HG02623 (cell line): ENCODE data around the gene EHF.
"Not testable (repeated sequence)": the region's sequence is repeated elsewhere in the genome, so short reads cannot be mapped to it uniquely, and the experiment has no call there.

Source experiments
- ATAC-seq: cut with Tn5 transposase; IDR thresholded peaks from one replicate; pipeline ENCODE4 v1.9.1; 2021; ENCODE audit warnings: moderate library complexity; ENCODE audit not compliant: unreplicated experiment

The EHF gene

DNA sequence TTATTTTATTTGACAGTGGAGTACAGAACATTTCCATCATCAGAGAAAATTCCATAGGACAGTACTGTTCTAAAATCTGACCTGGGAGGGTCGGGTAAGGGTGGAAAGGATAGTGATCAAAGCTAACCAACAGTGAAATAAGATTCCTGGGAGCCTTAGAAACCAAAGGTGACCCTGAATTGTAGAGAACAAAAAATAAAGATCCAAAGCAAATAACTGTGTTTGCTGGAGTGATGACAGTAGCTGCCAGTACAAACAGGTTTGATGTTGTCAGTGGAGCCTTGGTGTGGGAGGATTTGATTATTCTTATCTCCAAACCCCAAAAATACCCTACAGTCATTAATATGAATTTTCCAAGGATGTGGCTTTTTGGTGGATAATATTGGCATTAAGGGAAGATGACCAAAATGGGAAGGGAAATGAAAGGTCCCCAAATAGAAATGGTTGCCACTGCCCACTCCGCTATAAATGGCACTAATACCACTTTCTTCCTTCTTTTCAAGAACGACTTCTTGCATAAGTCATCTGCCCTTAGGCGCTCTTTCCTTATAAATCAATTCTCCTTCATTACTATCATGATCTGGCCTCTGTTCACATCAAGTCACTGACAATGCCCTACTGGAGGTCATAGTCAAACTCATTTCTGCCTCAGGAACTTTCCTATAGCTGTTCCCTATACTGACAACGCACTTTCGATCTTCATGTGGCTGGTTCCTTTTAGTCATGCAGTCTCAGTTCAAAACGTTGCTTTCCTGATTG, 44.4 kb downstream of the EHF start:
- no peak for ATAC-seq

DNA sequence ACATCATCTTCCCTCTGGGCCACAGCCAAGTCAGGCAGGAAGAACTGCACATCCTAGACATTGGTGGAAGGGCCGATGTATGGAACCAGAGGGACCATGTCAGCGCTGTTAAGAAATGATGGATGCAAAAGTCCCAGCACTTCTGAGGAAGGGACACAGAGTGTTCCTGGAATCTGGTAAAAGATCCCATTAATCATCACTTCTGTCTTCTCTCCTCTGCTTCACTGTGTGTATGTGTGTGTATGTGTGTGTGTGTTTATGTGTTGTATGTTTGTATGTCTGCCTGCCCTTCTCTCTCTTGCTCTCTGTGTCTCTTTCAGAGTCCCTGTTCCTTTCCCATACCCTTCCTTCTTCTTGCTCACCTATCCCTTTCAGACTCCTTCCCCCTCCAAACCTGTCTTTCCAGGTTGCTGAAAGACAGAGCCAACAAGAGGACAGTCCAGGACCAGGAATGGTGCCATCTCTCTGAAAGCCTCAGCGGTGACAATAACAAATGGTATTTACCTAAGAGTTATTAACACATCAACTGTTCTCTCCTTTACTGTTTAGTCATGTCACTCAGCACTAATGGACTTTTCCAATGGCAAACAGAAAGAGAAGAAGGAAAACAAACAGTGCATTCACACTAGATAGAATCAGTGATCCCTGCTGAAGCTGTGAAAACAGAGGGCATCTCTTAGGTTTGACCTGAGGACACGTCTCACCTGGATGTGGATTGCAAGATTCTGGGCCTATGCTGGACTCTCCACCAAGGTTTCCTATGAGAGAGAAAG, 47.1 kb downstream of the EHF start:
- ATAC-seq: no peak

DNA sequence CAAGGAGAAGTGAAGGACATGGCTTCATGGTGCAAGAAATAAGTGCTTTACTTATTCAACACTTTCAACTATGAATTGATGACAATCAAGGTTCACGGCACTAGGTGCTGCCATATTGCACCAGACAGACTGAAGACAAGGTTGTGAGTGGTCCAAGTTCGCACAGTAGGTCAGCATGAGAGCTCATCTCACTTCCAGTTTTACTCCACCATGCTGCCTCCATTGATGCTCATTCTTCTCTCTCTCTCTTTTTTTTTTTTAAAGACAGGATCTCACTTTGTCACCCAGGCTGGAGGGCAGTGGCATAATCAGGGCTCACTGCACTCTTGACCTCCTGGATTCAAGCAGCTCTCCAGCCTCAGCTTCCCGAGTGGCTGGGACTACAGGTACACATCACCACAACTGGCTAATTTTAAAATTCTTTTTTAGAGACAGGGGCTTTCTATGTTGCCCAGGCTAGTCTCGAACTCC, 47.7 kb downstream of the EHF start:
- no peak for ATAC-seq

DNA sequence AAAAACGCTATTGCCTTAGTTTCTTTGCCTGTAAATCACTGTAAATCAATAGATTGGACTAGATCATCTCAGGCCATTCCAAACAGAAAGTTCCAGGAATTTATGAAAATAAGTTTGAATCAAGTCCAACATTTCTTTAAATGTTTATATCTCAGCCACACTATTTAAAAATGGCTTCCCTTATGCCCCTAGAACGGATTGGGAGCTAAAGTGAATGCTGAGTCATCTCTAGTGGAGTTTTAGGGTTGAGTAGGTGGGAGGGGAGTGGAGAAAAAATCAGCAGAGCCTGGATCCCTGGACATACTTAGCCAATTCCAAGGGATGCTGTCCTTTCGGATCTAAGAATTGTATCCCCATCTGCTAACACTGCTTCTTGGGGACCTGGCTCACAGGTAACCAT, 48.6 kb downstream of the EHF start:
- no peak for ATAC-seq

DNA sequence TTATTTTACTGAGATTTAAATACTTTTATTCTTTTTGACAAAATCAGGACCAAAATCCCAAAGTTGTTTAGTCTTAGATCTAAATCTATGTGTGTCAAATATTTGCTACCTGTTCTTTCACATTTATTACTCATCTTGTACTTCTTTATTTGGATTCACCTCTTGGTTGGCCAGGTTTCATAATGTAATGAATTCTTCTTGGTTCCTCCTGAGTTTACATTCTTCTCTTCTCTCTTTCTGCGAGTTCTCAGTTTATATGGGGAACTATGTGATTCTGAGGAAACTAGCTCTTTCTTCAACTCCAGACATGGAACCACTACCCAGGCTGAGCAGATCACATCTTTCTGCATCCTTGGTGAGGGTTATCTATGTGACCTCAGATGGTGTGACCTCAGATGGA, 50.2 kb downstream of the EHF start:
- no peak for ATAC-seq

DNA sequence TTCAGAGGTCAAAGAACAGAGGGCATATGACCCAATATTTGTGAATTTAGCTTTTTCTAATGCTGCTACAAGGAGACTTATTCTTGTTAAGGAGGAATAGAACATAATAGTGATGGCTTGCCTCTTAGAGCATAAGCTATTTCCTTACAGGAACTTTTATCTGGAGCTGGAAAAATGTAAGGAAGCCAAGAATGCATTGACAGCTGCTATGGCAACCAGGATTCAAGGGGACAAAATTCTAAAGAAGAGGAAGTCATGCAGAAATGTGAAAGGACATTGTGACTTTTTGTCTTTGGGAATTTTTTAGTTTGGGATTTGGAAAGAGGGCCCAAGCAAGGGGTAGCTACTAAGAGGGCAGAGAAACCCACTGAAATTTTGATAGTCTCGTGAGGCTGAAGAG, 51.1 kb downstream of the EHF start:
- ATAC-seq: no peak

DNA sequence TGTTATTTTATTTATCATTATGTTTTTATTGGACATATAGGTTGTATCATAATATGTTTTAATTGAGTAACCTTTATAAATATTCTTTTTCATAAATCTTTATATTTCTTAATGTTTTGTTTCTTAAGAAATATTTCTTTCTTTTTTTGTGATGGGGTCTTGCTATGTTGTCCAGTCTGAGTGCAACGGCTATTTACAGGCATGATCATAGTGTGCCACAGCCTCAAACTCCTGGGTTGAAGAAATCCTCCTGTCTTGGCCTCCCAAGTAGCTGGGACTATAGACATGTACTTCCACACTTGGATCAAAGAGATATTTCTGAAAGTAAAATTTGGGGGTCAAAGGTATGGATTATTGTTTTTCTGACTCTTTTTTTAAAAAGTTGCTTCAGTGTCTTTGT, 53.1 kb downstream of the EHF start:
- no peak for ATAC-seq

DNA sequence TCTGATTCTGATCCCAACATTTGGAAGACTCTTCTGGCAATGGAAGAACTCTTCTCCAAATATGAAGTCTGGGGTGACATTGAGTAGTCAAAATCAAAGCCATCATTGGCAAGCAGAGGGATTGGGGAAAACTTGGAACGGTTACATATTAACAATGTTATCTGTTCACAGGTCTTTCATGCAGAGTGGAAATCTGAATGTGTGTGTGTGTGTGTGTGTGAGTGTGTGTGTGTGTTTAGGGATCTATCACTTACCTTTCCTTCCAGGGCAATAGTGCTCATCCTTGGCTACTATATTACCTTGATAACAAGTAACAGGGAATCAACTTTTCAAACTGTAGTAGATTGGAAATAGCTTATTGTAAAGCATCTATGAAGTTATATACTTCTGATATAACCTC, 55.3 kb downstream of the EHF start:
- no peak for ATAC-seq

DNA sequence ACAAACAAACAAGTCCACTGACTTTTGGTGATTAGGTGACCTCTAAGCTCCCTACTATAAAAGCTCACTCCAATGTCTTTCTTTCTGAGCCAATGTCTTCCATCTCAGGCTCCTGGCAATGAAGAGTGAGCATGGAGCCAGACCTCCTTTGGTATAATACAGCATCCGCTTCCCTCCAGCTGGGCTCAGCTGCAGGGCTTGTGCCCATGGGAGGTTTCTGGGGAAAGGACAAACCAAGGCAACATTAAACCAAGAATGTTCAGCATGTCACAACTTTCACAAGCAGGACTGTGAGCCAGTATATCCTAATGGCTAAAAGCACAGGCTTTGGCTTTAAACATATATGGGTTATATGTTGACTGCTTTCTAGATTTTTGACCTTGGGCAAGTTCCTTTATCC, 58.8 kb downstream of the EHF start:
- ATAC-seq: no peak

DNA sequence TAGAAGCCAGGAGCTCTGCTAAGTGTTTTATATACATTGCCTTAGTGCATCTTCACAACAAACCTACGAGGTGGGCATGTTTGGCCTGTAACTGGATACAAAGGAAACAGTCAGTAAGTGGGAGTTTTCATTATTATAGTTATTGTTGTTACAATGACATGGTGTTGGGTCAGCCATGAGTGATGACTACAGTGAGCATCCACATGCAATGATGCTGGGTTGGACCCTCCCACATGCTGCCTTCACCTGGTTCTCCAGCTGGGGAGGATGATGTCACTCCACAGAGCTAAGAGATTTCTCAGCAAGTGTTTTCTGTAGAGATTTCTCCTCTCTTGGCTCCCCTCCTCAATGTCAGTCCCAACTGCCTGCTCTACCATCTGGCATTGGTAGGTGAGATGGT, 59.3 kb downstream of the EHF start:
- ATAC-seq: no peak

DNA sequence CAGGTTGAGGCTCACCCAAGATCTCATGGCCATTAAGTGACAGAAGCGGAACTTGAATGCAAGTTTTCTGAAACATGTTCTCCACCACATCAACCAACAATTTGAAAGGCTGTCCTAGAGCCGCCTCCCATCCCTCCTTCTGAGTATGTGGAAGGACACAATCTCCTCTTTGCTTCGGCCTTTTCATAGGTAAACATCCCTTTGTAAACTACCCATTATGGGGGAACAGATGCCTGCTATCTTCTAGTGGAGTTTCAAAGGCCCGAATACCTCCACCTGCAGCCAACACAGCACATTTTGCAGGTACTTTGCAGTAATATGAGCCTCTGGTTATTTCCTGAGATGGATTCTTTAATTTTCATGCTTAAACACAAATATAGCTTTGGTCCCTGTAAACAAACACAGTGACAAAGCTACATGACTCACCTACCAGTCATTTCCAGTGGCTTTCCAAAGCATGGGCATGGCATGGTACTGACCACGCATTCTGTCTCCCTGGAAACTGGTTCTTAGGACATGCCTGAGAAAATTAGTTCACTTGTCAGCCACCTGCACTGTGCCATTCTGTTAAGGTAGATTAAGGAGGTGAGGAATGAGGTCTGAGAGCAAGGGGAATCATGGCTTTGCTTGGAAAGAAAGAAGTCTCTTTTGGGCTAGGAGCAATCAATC, 60.2 kb downstream of the EHF start:
- ATAC-seq: no peak

DNA sequence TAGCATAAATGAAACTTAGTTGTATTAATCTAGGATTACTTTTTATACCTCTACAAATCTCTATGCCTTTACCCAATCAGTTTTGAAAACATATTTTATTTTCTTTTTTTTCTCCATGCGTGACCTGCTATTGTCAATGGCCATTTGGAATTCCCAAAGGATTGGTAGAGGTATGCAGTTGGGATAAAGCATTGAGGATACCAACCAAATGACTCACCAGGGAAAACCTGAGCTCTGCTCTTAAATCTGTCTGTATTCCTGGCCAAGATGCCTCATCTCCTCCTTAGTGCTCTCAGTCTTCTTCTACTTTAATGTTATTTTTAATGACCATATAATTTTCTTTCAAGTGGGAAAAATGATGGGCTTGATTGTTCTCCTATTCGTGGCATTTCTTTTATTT, 61.9 kb downstream of the EHF start:
- no peak for ATAC-seq

DNA sequence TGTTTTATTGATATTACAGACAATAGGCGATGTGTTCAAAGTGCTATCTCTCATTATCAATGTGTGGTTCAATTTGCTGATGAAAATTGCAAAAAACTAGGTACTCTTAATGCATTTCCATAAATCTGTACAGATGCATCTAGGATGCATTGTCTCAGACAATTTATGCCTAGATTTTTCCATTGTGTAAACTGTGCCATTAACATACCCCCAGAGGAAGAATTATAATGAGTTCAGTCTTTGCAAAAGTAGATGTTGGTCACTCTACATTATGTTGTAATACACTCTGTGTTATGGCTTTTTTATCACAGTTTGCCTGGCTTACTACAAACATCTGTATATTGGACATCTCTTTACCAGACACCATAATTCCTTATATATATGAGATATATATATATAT, 62.5 kb downstream of the EHF start:
- no peak for ATAC-seq

DNA sequence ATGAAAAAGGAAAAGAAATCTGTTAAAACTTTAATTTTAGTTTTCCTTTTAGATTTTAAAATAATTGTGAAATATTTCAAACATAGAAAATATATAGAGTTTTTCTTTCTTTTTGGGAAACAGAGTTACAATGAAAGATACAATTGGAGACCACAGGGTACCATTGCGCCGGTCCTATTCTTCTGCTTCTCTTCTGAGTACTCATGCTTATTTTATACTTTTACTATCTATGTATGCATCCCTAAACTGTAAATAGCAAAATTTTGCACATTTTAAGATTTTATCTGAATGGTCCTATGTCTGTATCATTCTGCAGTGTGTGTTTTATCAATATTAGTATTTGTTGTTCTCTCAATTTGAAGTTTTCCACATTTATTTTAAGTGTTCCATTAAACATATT, 65.0 kb downstream of the EHF start:
- no peak for ATAC-seq

DNA sequence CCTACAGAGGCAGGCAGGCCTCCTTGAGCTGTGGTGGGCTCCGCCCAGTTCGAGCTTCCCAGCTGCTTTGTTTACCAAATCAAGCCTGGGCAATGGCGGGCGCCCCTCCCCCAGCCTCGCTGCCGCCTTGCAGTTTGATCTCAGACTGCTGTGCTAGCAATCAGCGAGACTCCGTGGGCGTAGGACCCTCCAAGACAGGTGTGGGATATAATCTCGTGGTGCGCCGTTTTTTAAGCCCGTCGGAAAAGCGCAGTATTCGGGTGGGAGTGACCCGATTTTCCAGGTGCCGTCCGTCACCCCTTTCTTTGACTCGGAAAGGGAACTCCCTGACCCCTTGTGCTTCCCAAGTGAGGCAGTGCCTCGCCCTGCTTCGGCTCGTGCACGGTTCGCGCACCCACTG, 71.4 kb downstream of the EHF start:
- not testable (repeated sequence) for ATAC-seq

DNA sequence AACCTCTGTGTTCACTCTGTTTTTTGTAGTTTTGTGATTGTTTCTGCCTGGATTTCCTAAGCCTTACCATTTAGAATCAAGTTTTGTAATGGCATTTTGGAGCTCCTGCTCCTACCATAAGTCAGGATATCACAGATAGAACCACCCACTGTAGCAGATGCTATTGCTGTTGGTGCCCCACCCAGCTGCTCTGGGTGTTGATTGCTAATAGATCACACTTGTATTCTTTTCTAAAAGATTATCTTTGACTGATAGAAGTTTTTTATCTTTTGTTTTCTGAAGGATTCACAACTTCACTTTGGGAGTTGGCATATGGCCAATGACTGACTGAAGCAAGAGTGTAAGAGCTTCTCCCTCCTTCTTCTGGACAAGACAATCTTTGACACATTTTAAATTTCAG, 76.0 kb downstream of the EHF start:
- no peak for ATAC-seq

DNA sequence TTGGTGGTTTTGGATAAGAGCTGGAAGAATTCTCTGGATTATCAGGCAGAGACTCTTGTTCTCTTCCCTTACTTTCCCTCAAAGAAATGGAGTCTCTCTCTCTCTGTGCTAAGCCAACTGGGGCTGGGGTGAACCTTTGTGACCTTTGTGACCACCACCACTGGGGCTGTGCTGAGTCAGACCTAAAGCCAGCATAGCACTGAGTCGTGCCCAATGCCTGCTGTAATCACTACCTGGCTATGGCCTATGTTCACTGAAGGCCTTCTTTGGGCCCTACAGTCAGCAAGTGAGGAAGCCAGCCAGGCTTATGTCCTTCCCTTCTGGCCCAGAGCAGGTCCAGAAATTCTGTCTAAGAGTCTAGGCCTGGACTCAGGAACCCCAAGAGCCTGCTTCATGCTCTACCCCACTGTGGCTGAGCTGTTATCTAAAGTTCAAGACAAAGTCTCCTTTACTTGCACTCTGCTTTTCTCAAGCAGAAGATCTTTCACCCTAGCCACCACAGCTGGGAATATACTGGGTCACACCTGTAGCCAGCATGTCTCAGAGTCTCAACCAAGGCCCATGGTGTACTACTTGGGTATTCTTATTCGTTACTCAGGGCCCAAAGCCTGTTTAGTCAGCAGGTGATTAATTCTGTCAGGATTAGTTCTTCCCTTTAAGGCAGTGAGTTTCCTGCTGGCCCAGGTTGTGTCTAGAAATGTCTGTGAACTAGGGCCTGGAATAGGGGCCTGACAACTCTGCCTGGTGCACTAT, 86.0 kb downstream of the EHF start:
- no peak for ATAC-seq

DNA sequence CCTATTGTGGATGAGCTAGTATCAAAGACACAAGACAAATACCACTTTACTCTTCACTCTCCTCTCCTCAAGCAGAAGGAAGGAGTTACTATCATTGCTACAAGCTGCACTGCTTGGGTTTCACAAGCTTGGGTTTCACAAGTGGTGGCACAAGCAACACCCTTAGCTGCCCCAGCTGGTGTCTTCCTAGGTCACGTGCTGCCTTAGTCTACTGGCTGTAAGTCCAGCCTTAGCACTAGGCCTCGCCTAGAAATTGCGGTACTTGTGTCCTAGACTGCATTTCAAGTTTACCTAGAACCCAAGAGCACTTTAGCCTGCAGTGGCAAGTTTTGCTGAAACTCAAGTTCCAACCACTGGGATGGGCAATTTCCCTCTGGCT, 86.6 kb downstream of the EHF start:
- ATAC-seq: no peak
